H1 (cell line): Measurements from ENCODE around the gene SURF1. TPM values are rescaled to one million over a fixed set of nuclear protein-coding genes. Genes with fewer than 3 reads are reported as not detected.

ENCODE experiments used
- CBX5 ChIP-seq: fragments of 300-800, 300-1000 bp; sonication (generic); IDR thresholded peaks from 2 replicates; pipeline ENCODE4 v1.7.1; 2016; ENCODE audit warnings: antibody characterized with exemption, low read length, low read depth
- CHD2 ChIP-seq: IDR thresholded peaks from 2 replicates; pipeline ENCODE4 v1.6.1; 2012; ENCODE audit warnings: low read length, improper control_type of control experiment
- EGR1 ChIP-seq: IDR thresholded peaks from 2 replicates; pipeline ENCODE4 v1.6.1; 2011; ENCODE audit warnings: low read depth, low read length, borderline replicate concordance
- EP300 ChIP-seq, 2 experiments: IDR thresholded peaks; 1 replicate in 1 of 2; 2 replicates in 1 of 2; pipeline ENCODE4 v1.6.1; 2011 to 2012; ENCODE audit warnings: low read depth in 2 of 2, low read length in 2 of 2, mild to moderate bottlenecking in 2 of 2, borderline replicate concordance in 1 of 2, inconsistent platforms in 1 of 2, moderate library complexity in 1 of 2
- GABPA ChIP-seq: IDR thresholded peaks from 2 replicates; pipeline ENCODE4 v1.6.1; 2011; ENCODE audit warnings: mild to moderate bottlenecking, low read length, moderate library complexity, borderline replicate concordance; ENCODE audit not compliant: insufficient read depth
- MAX ChIP-seq: IDR thresholded peaks from 2 replicates; pipeline ENCODE4 v1.6.1; 2012; ENCODE audit warnings: inconsistent platforms
- NANOG ChIP-seq: IDR thresholded peaks from 2 replicates; pipeline ENCODE4 v1.6.1; 2011; ENCODE audit warnings: low read length, low read depth, mild to moderate bottlenecking, inconsistent platforms; ENCODE audit not compliant: insufficient read depth, poor library complexity, severe bottlenecking
- PHF8 ChIP-seq: fragments of 200-600 bp; sonication (generic); conservative IDR thresholded peaks from 2 replicates; pipeline ENCODE4 v1.7.1; 2012; ENCODE audit warnings: low read depth, mild to moderate bottlenecking, inconsistent platforms, low read length, moderate library complexity
- RAD21 ChIP-seq, 2 experiments: IDR thresholded peaks in 1 of 2; conservative IDR thresholded peaks in 1 of 2; 2 replicates each; pipeline ENCODE4 v1.6.1; 2011; ENCODE audit warnings: low read depth in 2 of 2, low read length in 2 of 2, improper control_type of control experiment in 1 of 2, inconsistent platforms in 1 of 2, mild to moderate bottlenecking in 1 of 2, moderate library complexity in 1 of 2
- RBBP5 ChIP-seq: IDR thresholded peaks from 2 replicates; pipeline ENCODE4 v1.7.1; 2012; ENCODE audit warnings: low read depth, mild to moderate bottlenecking, inconsistent platforms, low read length, moderate library complexity, borderline replicate concordance
- RNF2 ChIP-seq: fragments of 200-900, 300-1000 bp; sonication (generic); IDR thresholded peaks from 2 replicates; pipeline ENCODE4 v1.7.1; 2016; ENCODE audit warnings: borderline replicate concordance, low read depth, mild to moderate bottlenecking, antibody characterized with exemption, low read length; ENCODE audit not compliant: poor library complexity, severe bottlenecking; ENCODE audit errors: missing control alignments
- SAP30 ChIP-seq: fragments of 300-600 bp; sonication (generic); IDR thresholded peaks from 2 replicates; pipeline ENCODE4 v1.7.1; 2012; ENCODE audit warnings: low read length, moderate library complexity, mild to moderate bottlenecking, inconsistent platforms; ENCODE audit not compliant: insufficient read depth, insufficient replicate concordance
- TAF7 ChIP-seq: optimal IDR thresholded peaks from 2 replicates; pipeline ENCODE3; 2011; ENCODE audit warnings: low read depth, mild to moderate bottlenecking, inconsistent platforms, low read length, moderate library complexity, borderline replicate concordance
- polyA plus RNA-seq, 7 experiments: library from polyadenylated mRNA; depleted of rRNA in 3 of 7; stranded (reverse) in 5 of 7; unstranded in 2 of 7; fragments of >200 nt in 5 of 7; fragments of 200-250 nt in 2 of 7; gene quantifications; 1 replicate in 5 of 7; 2 replicates in 1 of 7; 4 replicates in 1 of 7; pipeline versions ENCODE4 v1.2.1 to v1.2.3, GENCODE V29; 2011 to 2013; ENCODE audit warnings: missing spikeins in 2 of 7, mixed read lengths in 2 of 7
- total RNA-seq: library from RNA; stranded (reverse); fragmentation: NEBNext Ultra II Directional; extraction: Animal tissue kit (Norgen Biotek cat#: 25700); gene quantifications from 2 replicates; pipeline ENCODE4 v1.2.1, GENCODE V29; 2021
- TF ChIP-seq, protein P1 (sequence below), 3 experiments: IDR thresholded peaks; 1 replicate in 2 of 3; 2 replicates in 1 of 3; pipeline versions ENCODE4 v1.5.1 to v1.6.1; 2011; ENCODE audit warnings: low read length in 3 of 3, mild to moderate bottlenecking in 3 of 3, inconsistent platforms in 2 of 3, low read depth in 1 of 3, moderate library complexity in 1 of 3; ENCODE audit not compliant: insufficient read depth in 1 of 3; ENCODE audit errors: control extremely low read depth in 1 of 3

The SURF1 gene
- total and polyA plus RNA-seq, 2 of the 8 experiments (the other 6 are each of a cell fraction or from before 2014, with no cell fraction given) = 43.1 to 44.7 TPM

DNA sequence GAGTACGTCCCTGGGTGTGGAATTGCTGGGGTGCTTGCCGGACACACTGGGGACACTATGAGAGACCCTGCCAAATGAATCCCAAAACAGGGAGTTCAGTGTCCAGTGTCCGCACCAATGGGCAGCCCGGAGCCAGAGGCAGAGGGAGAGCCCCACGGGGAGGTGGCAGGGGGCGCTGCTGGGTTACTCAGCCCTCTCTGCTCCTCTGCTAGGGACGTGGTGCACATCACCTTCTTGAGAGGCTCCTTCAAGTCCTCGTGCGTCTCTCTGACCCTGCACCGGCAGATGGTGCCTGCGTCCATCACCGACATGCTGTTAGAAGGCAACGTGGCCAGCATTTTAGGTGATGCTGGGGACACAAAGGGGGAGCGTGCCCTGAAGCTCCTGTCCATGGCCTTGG lies 40.7 kb upstream of the SURF1 start (continued):
- TF ChIP-seq, protein P1, sequence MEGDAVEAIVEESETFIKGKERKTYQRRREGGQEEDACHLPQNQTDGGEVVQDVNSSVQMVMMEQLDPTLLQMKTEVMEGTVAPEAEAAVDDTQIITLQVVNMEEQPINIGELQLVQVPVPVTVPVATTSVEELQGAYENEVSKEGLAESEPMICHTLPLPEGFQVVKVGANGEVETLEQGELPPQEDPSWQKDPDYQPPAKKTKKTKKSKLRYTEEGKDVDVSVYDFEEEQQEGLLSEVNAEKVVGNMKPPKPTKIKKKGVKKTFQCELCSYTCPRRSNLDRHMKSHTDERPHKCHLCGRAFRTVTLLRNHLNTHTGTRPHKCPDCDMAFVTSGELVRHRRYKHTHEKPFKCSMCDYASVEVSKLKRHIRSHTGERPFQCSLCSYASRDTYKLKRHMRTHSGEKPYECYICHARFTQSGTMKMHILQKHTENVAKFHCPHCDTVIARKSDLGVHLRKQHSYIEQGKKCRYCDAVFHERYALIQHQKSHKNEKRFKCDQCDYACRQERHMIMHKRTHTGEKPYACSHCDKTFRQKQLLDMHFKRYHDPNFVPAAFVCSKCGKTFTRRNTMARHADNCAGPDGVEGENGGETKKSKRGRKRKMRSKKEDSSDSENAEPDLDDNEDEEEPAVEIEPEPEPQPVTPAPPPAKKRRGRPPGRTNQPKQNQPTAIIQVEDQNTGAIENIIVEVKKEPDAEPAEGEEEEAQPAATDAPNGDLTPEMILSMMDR (IDR thresholded peaks at IDR 0.05; ENCODE audit: control extremely low read depth in 1 of 3, insufficient read depth in 1 of 3, low read depth in 1 of 3, low read length in 3 of 3) = peak in 2 of 3 experiments; percentile 76 to 87; a peak in 3 of 4 replicates
- TF ChIP-seq NANOG (no peak), EGR1 (no peak), TAF7 (no peak), PHF8 (no peak), RBBP5 (no peak), CBX5 (no peak), RAD21 (IDR thresholded peaks at IDR 0.05 in 1 of 2, conservative IDR thresholded peaks at IDR 0.05 in 1 of 2; ENCODE audit: low read depth in 2 of 2, low read length in 2 of 2) (peak; percentile 53 to 58), EP300 (IDR thresholded peaks at IDR 0.05; ENCODE audit: borderline replicate concordance in 1 of 2, low read depth in 2 of 2, low read length in 2 of 2) (no peak), CHD2 (no peak), RNF2 (no peak), GABPA (peak; percentile 34; the same call in 1 of the 2 replicates), SAP30 (no peak), MAX (peak; percentile 47; the same call in 1 of the 2 replicates)
